Activated CD4-positive, alpha-beta T cell treated with anti-CD3 and anti-CD28 coated beads for 4 hours (primary cell): ENCODE data around the gene FGD4.

Experiments
- DNase-seq, 2 donors: peaks; one replicate each; pipeline ENCODE4 v3.0.0-alpha.2; 2020

FGD4 gene

GRCh38 chr12:32617534-32617933 lies 218.2 kb downstream of the FGD4 start:
- DNase-seq = no peak

GRCh38 chr12:32618115-32618514 lies 218.8 kb downstream of the FGD4 start:
- DNase-seq = no peak

GRCh38 chr12:32627976-32628375 lies 228.6 kb downstream of the FGD4 start:
- DNase-seq = no peak

- no peak for DNase-seq
These were observed 242.0 kb downstream of the FGD4 start for GRCh38 chr12:32641287-32641901.

GRCh38 chr12:32644431-32644830 lies 245.1 kb downstream of the FGD4 start:
- no peak for DNase-seq

- DNase-seq = no peak
These were observed 247.9 kb downstream of the FGD4 start for GRCh38 chr12:32647275-32647674.

- DNase-seq = no peak
These were observed 251.2 kb downstream of the FGD4 start for GRCh38 chr12:32650508-32650907.

- no peak for DNase-seq
These were observed 252.0 kb downstream of the FGD4 start for GRCh38 chr12:32651151-32651955.

- DNase-seq = no peak
These were observed 252.5 kb downstream of the FGD4 start for GRCh38 chr12:32651956-32652210.

GRCh38 chr12:32659908-32660440 lies 260.6 kb downstream of the FGD4 start:
- DNase-seq = no peak

- DNase-seq = no peak
These were observed 262.3 kb downstream of the FGD4 start for GRCh38 chr12:32661706-32662105.

GRCh38 chr12:32662665-32663064 lies 263.3 kb downstream of the FGD4 start:
- no peak for DNase-seq

- DNase-seq = no peak
These were observed 266.7 kb downstream of the FGD4 start for GRCh38 chr12:32666018-32666417.

- no peak for DNase-seq
These were observed 270.2 kb downstream of the FGD4 start for GRCh38 chr12:32669584-32669983.

- DNase-seq = no peak
These were observed 272.8 kb downstream of the FGD4 start for GRCh38 chr12:32671930-32672780.

GRCh38 chr12:32679091-32679919 lies 279.9 kb downstream of the FGD4 start, which contains the start of gene DNM1L:
DNM1L (plus strand) TSS chr12:32679301; CDS start chr12:32679364, 63 bp downstream.
- DNase-seq = peak; percentile 89 to 90

GRCh38 chr12:32679920-32680237 lies 280.5 kb downstream of the FGD4 start:
- DNase-seq = no peak

GRCh38 chr12:32680787-32681186 lies 281.4 kb downstream of the FGD4 start:
- DNase-seq = no peak

- no peak for DNase-seq
These were observed 281.9 kb downstream of the FGD4 start for GRCh38 chr12:32681272-32681671.

- DNase-seq = no peak
These were observed 287.0 kb downstream of the FGD4 start for GRCh38 chr12:32686340-32686739.

GRCh38 chr12:32688786-32689185 lies 289.4 kb downstream of the FGD4 start:
- no peak for DNase-seq

- no peak for DNase-seq
These were observed 291.6 kb downstream of the FGD4 start for GRCh38 chr12:32690927-32691326.

GRCh38 chr12:32692358-32692757 lies 293.0 kb downstream of the FGD4 start:
- no peak for DNase-seq
